ENCODE measurements around the gene GRM2.

DNA sequence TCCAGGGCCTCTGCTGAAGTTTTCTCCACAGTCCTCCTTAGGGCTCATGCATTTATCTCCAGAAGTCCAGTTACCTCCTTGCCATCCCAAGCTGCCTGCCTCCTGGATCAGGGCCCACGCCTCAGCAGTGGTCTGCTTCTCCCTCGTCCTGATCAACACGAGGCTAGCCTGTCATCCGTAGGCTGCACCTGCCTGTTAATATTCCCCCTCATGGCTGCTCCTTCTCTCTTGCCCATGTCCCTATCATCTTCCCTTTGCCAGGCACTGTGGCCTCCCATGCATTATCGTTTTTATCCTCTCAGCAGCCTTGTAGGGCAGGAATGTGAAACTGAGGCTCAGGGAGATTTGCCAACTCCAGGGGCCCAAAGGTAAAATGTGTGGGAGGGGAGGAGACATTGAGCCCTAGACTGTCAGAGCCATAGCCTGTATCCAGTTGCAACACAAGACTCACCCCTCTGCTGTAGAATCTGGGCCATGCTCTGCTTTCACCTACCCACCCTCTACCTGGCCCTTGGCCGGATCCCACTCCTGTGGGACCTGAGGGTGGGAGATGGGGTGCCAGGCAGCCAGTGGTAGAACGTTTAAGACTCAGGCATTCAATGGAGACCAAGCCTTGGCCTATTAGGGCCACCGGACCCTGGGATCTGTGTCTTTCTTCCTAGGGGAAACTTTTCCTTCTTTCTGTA, 4.6 kb downstream of the GRM2 start:
- TF ChIP-seq POLR2AphosphoS5 (IDR thresholded peaks at IDR 0.05), result no peak
- no peak for TF ChIP-seq CTCF (IDR thresholded peaks at IDR 0.05)
- no peak for TF ChIP-seq POLR2A (IDR thresholded peaks at IDR 0.05)
- TF ChIP-seq EP300 (IDR thresholded peaks at IDR 0.05), result no peak
